Fibroblast of upper back skin (primary cell): Measurements from ENCODE around the gene TOP1.
"Not testable (repeated sequence)": the region's sequence is repeated elsewhere in the genome, so short reads cannot be mapped to it uniquely, and the experiment has no call there.

Source experiments
- DNase-seq: peaks from one replicate; pipeline ENCODE4 v3.0.0-alpha.2; 2013

The TOP1 gene

DNA sequence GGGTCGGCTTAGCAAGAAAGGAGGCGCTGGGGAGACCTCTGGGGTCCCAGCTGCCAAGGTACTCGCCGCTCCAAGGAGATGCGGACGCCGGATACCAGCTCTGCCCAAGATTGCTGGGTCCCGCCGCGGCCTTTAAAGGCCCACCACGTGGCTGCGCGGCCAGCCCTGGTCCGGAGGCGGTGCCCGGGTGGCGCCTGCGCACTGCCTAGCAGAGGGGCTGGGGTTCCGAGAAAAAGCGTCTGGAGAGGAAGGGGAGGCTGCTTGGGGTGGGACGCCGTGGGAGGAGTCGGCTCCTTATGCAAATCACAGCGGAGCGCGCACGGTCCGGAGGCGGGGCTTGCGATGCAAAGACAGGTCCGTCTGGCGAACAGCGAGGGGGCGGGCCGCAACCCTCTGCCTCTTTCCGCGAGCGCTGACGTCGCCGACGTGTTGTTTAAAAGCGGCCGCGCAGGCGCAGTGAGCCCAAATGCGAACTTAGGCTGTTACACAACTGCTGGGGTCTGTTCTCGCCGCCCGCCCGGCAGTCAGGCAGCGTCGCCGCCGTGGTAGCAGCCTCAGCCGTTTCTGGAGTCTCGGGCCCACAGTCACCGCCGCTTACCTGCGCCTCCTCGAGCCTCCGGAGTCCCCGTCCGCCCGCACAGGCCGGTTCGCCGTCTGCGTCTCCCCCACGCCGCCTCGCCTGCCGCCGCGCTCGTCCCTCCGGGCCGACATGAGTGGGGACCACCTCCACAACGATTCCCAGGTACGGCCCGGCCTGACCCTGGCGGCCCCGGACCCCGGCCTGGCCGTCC is at the start of gene TOP1:
Gene TOP1, plus strand, starts transcription at position 464 of the 791 bp plus-strand sequence. Its CDS starts 246 bp downstream, at position 710.
- DNase-seq, result peak; percentile 100

DNA sequence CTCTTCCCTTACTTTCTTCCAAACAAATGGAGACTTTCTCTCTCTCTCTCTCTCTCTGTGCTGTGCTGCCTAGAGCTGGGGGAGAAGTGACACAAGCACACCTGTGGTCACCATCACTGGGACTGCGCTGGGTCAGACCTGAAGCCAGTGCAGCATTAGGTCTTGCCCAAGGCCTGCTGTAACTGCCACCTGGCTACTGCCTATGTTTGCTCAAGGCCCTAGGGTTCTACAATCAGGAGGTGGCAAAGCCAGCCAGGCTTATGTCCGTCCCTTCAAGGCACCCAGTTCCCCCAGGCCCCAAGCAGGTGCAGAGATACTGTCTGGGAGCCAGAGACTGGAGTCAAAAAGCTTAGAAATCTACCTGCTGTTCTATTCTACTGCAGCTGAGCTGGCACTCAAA is 49.4 kb upstream of the TOP1 start:
- DNase-seq, result no peak

DNA sequence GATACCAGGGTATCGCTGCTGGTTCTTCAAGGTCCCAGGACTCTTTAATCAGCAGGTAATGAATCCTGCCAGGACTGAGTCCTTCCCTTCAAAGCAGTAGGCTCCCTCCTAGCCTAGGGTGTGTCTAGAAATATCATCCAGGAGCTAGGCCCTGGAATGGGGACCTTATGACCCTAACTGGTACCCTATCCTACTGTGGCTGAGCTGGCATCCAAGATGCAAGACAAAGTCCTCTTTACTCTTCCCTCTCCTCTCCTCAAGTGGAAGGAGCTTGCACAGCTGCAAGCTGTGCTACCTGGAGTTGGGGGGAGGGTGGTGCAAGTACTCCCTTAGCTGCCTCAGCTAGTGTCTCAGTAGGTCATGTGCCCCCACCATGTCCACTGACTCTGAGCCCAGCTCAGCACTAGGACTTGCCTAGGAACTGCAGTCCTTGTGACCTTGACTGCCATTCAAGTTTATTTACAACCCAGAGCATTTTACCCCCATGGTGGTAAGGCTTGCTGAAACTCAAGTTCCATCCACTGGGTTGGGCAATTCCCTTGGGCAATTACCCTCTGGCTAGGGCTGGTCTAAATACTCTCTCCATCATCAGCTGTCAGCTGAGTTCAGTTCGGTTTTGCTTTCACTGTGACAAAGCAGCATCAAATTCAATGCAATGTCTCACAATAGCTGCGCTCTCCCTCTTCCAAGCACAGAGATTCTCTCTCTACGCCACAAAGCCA is 48.4 kb upstream of the TOP1 start:
- DNase-seq, result no peak

DNA sequence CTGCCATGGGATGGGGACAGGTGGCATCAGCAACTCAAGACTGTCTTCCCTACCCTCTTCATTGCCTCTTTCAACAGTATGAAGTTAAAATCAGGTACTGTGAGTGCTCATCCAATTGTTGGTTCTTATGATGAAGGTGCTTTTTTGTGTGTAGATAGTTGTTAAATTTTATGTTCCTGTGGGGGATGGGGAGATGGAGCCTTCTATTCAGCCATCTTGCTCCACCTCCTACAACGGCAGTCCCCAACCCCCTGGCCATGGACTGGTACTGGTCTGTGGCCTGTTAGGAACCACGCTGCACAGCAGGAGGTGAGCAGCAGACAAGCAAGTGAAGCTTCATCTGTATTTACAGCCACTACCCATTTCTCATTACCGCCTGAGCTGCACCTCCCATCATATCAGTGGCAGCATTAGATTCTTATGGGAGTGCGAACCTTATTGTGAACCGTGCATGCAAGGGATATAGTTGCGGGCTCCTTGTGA is 47.8 kb upstream of the TOP1 start:
- DNase-seq, result no peak

DNA sequence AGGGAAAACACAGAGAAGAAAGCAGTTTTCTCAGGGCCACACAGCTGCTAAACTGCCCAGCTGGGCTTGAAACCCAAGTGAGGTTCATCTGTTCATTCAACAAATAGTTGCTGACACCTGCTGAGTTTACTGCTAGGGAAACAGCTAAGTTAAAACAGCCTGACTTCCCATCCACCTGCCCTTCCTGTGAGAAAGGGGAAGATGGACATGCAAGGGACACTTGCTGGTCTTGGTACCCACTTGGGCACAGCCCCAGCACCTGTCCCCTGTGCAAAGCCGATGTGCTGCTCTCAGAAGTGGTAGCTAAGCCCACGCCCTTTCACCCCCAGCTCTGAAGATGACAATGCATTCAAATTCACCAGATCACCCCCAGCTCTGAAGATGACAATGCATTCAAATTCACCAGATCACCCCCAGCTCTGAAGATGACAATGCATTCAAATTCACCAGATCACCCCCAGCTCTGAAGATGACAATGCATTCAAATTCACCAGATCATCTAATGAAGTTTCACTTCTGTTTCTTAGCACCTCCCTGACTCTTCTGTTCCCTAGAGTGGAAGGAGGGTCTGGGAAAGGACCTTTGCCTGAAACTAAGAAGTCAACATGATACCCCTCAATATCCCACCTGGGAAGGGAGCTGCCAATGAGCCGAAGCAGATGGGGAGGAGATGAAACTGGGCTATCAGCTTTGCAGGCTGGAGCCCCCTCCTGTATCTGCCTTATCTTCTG is 46.0 kb upstream of the TOP1 start:
- no peak for DNase-seq

DNA sequence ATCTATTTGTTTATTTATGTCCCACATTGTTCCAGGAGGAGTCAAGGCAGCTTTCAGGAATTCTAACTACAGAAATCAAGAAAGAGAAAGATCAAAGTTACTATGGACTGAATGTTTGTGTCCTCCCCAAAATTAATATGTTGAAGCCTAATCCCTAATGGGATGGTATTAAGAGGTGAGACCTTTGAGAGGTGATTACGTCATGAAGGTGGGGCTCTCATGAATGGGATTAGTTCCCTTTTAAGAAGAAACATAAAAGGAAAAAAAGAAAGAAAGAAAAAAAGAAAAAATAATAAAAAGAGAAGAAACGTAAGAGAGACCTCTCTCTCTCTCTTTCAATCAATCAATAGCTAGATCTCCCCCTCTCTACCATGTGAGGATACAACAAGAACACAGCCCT is 44.7 kb upstream of the TOP1 start:
- DNase-seq, result no peak

DNA sequence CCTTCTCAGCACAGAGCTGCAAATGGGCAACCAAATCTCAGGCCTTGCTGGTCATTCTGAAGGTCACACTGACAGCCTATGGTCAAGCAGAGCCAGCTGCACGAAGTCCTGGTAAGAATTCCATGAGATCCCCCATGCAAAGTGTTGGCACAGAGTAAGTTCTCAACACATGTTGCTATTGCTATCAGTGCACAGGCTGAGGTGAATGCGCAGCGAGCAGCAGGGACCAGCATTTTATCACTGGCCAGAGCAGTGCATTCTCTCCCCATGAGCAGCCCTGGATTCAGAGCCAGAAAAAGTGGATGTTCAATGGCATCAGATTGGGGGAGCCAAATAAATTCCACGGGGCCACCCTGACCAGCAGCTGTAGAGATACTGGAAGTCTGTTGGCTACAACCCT is 44.1 kb upstream of the TOP1 start:
- no peak for DNase-seq

DNA sequence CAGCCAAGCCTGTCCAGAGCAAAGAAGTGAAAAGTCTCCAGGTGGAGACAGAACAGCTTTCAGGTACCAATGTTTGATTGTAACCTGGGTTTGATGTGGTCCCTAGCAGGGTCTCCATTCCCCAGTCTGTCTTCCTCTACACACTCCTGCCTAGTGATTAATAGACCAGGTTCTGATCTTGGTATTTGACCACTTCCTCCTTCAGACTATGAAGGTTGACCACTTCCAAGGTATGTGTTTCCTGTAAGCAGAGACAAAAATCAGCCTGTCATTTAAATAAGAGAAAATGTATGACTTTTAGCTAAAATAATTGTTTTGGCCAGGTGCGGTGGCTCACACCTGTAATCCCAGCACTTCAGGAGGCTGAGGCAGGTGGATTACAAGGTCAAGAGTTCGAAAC is 41.8 kb upstream of the TOP1 start:
- DNase-seq, result no peak

DNA sequence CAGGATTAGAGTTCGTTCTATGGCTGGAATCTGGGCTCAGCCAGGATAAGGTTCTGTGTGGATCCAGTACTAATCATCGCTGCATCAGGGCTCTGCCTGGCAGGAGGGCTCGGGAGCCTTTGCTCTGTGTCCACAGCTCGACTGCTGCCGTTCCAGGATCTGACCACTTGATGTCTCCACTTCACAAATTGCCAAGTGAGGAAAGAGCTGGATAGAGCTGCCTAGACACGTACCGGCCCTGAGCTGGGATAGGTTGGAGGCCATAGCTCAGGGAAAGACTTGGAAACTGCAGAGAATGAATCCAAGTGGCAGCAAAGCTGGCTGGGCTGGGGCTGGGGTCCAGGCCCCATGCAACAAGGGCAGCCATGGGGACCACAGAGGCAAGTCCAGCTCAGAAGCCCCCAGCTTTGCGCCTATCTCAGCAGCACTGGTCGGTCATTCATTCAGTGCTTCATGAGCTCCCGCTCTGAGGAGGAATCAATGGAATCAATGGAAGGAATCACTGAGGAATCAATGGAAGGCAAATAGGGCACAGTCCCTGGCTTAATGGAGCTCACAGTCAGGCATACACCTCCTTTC is 38.0 kb upstream of the TOP1 start:
- DNase-seq, result peak; percentile 87

DNA sequence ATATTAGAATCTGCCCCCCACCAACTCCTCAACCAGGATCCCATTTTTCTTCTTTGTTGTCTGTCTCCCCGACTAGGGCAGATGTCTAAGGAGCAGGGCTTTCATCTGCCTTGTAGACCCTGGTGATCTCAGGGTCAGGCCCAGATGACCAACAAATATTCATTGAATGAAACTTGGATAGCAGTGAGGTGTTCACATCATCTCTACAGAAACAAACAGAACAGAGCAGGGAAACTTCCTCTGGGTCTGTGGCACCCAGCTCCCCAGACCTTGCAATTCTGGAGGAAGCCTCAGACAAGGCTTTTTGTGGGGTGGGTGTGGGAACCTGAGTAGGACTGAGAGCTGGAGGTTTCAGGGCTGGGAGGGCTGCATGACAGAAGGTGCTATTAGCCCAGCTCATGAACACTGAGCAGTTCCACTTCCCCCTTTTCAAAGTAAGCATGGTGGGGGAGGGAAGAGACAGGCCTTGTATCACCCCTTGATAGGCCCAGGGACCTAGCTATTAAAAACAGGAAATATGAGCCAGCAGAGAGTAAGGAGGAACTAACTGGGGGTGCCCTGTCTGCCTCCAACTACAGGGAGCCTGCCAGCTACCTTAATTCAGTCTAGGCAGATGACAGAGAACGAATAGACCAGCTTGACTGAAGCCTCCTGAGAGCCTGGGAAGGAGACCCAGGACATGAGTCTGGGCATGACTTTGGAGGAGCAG is 37.3 kb upstream of the TOP1 start:
- DNase-seq, result peak; percentile 16

DNA sequence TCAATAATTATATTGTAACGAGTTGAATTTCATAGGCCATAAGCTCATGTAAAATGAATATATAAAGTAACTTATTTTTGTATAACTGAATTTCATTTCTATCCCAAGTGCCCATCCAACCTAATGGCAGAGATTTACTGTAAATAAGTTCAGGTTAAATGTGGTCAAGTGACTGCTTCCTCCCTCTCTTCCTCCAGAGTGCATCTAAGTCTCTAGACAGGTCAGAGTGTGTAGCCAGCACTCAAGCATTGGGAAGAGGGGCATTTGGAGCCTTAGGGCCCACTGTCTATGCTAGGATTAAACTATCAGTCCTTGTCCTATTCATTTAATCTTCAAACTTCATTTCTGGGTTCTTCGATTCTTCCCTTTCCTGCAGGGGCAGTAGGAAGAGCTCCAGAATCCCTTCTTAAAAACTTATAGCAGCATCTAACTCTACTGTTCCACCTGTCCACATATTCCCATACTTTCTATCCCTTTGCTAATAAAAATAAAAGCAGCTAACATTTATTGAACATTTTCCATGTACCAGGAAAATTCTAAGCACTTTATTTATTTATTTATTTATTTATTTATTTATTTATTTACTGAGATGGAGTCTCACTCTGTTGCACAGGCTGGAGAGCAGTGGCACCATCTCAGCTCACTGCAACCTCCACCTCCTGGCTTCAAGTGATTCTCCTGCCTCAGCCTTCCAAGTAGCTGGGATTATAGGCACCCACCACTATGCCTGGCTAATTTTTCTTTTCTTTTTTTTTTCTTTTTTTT is 36.1 kb upstream of the TOP1 start:
- DNase-seq, result no peak

DNA sequence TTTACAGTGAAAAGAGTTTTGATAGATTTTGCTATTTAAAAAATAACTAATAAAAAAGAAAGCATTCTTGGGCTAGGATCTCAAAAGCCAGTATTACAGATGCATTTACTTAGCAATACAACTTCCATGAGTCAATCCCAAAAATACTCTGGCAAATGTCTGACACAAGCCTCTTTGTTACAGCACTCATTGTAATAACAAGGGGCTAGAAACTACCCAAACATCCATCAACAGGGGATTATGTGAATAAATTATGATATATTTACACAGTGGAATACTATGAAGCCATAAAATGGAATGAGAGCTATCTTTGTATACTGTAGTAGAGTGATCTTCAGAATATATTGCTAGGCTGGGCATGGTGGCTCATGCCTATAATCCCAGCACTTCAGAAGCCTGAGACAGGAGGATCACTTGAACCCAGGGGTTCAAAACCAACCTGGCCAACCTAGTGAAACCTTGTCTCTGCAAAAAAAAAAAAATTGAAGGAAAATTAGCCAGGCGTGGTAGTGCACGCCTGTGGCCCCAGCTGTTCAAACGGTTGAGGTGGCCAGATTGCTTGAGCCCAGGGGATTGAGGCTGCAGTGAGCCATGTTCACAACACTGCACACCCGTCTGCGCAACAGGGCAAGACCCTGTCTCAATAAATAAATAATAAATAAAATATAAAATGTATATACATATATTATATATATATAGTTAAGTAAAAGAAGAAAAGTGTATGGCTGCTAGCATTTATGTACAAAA is 34.7 kb upstream of the TOP1 start:
- DNase-seq, result peak; percentile 47

DNA sequence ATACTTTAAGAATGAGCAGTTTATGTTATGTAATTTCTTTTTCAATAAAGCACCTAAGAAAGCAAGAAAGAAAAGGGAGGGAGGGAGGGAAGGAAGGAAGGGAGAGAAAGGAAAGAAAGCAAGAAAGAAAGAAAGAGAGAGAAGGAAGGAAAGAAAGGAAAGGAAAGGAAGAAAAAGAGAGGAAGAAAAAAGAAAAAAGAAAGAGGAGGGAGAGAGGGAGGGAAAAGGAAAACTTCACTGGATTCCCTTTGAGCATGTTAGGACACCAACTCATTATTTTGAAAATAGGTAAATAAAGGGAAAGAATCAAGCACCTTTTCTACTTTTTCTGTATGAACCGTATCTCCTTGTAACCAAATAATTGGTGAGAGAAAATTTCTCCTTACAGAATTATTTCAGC is 32.3 kb upstream of the TOP1 start:
- no peak for DNase-seq

DNA sequence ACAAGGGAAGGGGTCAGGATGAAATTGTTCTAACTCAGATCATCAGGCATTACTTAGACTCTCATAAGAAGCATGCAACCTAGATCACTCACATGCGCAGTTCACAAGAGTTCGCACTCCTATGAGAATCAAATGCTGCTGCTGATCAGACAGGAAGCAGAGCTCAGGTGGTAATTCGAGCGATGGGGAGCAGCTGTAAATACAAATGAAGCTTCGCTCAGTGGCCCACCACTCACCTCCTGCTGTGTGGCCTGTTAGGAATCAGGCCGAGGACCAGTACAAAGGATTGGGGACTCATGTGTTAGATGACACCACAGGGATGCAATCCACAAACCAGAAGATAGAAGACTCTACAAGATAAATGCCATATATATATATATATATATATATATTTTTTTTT is 31.5 kb upstream of the TOP1 start:
- no peak for DNase-seq

DNA sequence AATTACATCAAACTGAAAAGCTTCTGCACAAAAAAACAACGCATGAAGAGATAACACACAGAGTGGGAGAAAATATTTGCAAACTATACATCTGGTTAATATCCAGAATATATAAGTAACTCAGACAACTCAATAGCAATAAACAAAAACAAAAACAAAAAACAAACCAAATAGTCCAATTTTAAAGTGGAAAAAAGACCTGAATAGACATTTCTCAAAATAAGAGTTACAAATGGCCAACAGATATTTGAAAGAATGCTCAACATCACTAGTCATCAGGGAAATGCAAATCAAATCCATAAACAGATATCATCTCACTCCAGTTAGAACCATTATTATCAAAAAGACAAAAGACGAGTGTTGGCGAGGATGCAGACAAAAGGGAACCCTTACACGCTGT is 28.8 kb upstream of the TOP1 start:
- no peak for DNase-seq

DNA sequence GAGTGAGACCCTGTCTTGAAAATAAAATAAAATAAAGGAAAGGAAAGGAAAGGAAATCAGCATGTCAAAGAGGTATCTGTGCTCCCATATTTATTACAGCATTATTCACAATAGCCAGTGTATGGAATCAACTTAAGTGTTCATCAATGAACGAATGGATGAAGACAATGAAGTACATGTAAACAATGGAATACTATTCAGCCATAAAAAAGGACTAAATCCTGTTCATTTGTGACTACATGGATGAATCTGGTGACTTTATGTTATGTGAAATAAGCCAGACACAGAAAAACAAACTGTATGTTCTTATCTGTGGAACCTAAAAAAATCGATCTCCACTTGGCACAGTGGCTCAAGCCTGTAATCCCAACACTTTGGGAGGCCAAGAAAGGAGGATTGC is 28.0 kb upstream of the TOP1 start:
- no peak for DNase-seq

DNA sequence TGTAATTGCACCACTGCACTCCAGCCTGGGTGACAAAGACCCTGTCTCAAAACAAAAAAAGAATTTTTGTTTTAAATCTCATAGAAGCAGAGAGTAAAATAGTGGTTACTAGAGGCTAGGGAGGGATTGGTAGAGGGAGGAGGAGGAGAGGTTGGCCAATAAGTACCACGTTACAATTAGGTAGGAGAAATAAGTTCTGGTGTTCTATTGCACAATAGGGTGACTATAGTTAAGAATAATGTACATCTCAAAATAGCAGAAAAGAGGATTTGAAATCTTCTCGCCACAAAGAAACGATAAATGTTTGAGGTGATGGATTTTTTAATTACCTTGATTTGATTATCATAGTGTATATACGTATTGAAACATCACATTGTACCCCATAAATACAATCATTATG is 27.1 kb upstream of the TOP1 start:
- no peak for DNase-seq

DNA sequence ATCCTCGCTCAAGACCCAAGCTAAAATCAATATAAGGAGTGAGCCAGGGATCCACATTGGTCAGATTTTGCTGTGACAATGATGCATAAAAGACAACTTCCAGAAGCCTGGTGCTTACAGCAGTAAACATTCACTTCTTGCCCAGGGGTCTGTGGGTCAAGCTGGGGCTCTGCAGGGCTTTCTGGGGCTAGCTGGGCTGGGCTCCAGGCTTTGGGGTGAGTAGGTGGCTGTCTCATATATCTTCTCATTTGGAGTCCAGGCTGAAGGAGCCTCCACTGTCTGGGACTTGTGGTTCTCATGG is 25.8 kb upstream of the TOP1 start:
- no peak for DNase-seq

DNA sequence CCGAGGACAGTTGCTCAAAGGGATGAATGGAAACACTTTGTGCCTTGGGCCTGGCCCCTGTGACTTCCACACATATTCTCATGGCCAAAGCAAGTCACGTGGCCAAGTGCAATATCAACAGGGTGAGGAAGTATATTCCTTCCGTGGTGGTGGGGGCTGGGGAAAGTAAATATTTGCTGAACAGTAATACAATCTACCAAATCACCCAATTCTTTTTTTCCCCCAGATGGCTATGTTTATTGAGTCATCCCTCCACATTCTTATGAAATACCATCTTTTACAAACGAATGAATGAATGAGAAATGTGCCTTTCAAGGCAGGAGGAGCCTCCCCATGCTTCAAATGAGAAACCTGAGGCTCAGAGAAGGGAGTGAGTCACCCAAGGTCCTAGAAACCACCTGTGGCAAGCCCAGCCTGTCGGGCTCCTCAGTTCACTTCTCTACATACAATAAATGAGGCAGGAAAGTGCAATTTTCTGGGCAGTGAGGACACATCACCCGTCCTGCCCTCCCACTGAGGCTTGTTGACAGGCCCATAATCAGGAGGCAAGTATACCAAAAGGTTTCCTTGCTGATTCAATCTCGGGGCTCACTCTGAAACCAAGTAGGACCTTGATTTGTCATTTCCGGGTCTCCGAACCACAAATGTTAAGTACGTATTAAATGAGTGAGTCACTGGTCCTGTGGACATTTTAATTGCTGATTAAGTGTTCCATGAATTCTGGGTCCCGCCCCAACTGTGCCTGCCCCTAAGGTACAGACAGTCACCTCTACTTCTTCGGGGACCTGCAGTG is 25.3 kb upstream of the TOP1 start:
- peak; percentile 99 for DNase-seq

DNA sequence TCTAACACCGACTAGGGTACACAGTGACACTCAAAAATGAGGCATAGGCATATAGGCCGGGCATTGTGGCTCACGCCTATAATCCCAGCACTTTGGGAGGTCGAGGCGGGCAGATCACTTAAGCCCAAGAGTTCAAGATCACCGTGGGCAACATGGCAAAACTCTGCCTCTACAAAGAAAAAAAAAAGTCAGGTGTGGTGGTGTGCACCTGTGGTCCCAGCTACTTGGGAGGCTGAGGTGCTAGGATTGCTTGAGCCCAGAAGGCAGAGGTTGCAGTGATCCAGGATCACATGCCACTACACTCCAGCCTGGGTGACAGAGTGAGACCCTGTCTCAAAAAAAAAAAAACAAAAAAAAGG is 24.7 kb upstream of the TOP1 start:
- DNase-seq, result not testable (repeated sequence)
